Activated CD4-positive, alpha-beta T cell treated with anti-CD3 and anti-CD28 coated beads for 36 hours (primary cell): Measurements from ENCODE around the gene ACP7. TPM values are rescaled to one million over a fixed set of nuclear protein-coding genes. Genes with fewer than 3 reads are reported as not detected.
"Not testable (repeated sequence)": the region's sequence is repeated elsewhere in the genome, so short reads cannot be mapped to it uniquely, and the experiment has no call there.

Experiments used
- ATAC-seq: fragments of 200-7000 bp; cut with Tn5 transposase; one replicate; pipeline ENCODE4 v1.10.0; 2021; ENCODE audit warnings: mild to moderate bottlenecking, moderate library complexity
- CTCF ChIA-PET: fragments of 350-600 bp; sonication (Branson Sonifier 250); formaldehyde crosslinking; loops from one replicate; lab custom pipeline; 2021; ENCODE audit warnings: antibody characterized with exemption; lab: Charles Lee
- POLR2A ChIA-PET: fragments of 350-600 bp; sonication (Branson Sonifier 250); formaldehyde crosslinking; loops from one replicate; lab custom pipeline; 2021; ENCODE audit warnings: antibody characterized with exemption, inconsistent platforms; lab: Charles Lee
- DNase-seq: peaks from one replicate; pipeline ENCODE4 v3.0.0-alpha.2; 2020
- H3K27ac Mint-ChIP-seq: one replicate; pipeline ENCODE4 v1.8.0; 2021; ENCODE audit warnings: mixed read lengths
- H3K27me3 Mint-ChIP-seq: one replicate; pipeline ENCODE4 v1.8.0; 2021; ENCODE audit warnings: mixed read lengths
- H3K36me3 Mint-ChIP-seq: one replicate; pipeline ENCODE4 v1.8.0; 2021; ENCODE audit warnings: low read depth, mixed read lengths
- H3K4me1 Mint-ChIP-seq: one replicate; pipeline ENCODE4 v1.8.0; 2021; ENCODE audit warnings: mixed read lengths
- H3K4me3 Mint-ChIP-seq: one replicate; pipeline ENCODE4 v1.8.0; 2021; ENCODE audit warnings: mild to moderate bottlenecking, moderate library complexity, mixed read lengths
- H3K9me3 Mint-ChIP-seq: one replicate; pipeline ENCODE4 v1.8.0; 2021; ENCODE audit warnings: low read depth, mixed read lengths
- intact Hi-C, 2 experiments: fragments of 100-400 bp; cut with DNase I in 1 of 2; cut with micrococcal nuclease in 1 of 2; formaldehyde crosslinking; loops; one replicate each; pipeline versions ENCODE4 v1.14.2 to v1.15.1; 2022 to 2024; cut with DNase I, micrococcal nuclease
- total RNA-seq, 2 experiments: library from RNA; stranded (reverse); gene quantifications; one replicate each; pipeline ENCODE4 v1.2.3, GENCODE V29; 2021

ACP7 gene
- total RNA-seq, 2 experiments from 2014 or later = not detected

DNA sequence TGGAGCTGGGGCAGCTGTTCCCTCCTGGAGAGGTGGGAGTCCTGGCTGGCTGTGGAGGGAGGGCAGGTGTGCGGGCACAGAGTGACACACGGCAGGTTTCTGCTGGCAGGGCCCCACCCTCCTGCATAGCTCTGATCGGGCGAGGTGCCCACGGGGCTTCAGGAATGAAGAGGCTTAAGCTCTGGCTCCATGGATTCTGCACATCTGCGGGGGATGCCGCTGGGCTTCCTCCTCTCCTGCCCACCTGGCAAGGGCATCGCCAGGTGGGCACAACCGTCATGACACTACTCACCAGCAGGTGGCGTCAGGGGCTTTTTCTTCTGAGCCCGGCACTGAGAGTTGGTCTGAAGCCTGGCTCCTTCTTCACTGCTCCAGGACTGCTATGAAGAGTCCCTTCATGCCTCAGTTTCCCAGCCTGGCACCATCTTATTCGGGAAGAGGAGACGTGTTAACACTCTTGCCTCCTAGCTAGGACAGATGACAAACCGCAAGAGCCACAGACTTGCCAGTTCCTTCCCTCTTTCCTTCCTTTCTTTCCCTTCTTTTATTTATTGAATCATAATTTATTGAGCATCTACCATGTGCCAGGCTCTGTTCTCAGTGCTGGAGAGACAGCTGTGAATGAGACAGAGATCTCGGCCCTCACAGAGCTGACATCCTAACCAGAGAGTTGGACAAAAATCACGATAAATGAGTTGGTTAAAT, 26.2 kb downstream of the ACP7 start:
- CTCF ChIA-PET = interaction anchor here (0.5 to 2.0 kb wide), 14 partner anchors 12 to 563 kb away, joined by 3 to 8 read pairs (median 3); no protein-coding TSS in a partner anchor
- Mint-ChIP-seq H3K36me3 (no peaks in the 10 kb centered on the region), H3K27me3 (no peaks in the 10 kb centered on the region), H3K4me3 (no peak overlapping the region), H3K27ac (no peak overlapping the region), H3K4me1 (no peaks in the 10 kb centered on the region), H3K9me3 (no peaks in the 10 kb centered on the region)
- POLR2A ChIA-PET = no interaction called here
- DNase-seq (peak; percentile 85), ATAC-seq (peak; percentile 86)
- intact Hi-C loops = loop anchor here in 1 of 2 experiments (1.0 to 2.0 kb wide), 2 partner anchors 58 to 77 kb away; no protein-coding TSS in a partner anchor

DNA sequence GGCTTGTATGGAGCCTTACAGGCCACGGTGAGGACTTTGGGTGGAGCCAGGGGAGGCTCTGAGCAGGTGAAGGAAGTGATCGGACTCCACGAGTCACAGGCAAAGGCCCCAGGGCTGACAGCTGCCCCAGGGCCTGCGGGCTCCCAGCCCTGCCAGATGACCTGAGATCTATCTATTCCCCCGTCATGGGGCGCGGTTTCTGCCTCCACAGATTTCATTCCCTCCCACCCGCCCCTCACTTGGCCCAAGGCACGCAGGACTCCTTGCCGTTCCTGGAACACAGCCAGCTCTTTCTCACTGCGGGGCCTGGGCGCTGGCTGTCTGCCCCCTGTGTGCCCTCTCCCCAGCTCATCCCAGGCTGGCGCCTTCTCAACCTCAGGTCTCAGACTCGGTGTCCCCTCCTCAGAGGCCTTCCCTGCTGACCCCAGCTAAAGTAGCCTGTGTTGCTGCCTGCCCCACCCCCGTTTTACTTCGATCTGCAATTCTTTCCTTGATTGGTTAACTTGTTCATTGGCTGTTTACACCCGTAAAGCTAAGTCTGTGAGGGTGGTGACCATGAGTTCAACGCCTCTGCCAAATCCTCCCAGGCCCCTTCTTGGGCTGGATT, 27.5 kb downstream of the ACP7 start:
- ChIA-PET POLR2A (no interaction called here), CTCF (interaction anchor here (1.1 to 2.0 kb wide), 4 partner anchors 10 to 561 kb away, joined by 3 to 8 read pairs (median 5); no protein-coding TSS in a partner anchor)
- no peak overlapping the region for H3K4me3 Mint-ChIP-seq
- no peaks in the 10 kb centered on the region for H3K36me3 Mint-ChIP-seq
- H3K27ac Mint-ChIP-seq = no peak overlapping the region
- DNase-seq = no peak
- no peaks in the 10 kb centered on the region for H3K9me3 Mint-ChIP-seq
- no peaks in the 10 kb centered on the region for H3K4me1 Mint-ChIP-seq
- H3K27me3 Mint-ChIP-seq = no peaks in the 10 kb centered on the region
- intact Hi-C loops = loop anchor here in 1 of 2 experiments (2.0 kb wide), 1 partner anchor 59 kb away; no protein-coding TSS in a partner anchor
- ATAC-seq = no peak

DNA sequence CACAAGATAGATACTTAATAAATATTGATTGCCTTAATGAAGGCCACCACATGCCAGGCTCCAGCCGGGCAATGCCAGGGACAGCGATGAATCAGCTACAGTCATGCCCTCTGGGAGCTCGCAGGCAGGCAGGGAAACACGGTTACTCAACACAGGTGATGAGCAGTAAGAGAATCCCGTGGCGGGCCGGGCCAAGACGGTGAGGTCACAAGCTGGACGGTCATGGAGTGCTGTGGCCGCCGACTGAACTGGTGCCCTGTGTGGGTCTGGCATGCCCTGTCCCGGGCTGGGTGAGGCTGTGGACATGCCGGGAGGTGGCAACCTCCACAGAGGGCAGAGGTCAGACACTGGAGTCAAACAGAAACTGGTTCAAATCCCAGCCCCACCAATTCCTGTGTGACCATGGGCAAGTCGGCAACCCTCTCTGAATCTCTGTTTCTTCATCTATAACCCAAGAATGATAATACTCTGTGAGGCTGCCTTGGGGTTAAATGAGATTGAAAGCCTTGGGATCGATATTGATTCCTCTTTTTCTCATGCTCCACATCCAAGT, 28.2 kb downstream of the ACP7 start:
- no peak overlapping the region for H3K4me3 Mint-ChIP-seq
- DNase-seq = no peak
- intact Hi-C loops = no loop called here
- no peak for ATAC-seq
- no peak overlapping the region for H3K27ac Mint-ChIP-seq
- ChIA-PET POLR2A (no interaction called here), CTCF (interaction anchor here (0.6 to 0.7 kb wide), 2 partner anchors 10 to 126 kb away, joined by 3 to 4 read pairs; no protein-coding TSS in a partner anchor)
- no peaks in the 10 kb centered on the region for H3K36me3 Mint-ChIP-seq
- no peaks in the 10 kb centered on the region for H3K4me1 Mint-ChIP-seq
- H3K27me3 Mint-ChIP-seq = no peaks in the 10 kb centered on the region
- no peaks in the 10 kb centered on the region for H3K9me3 Mint-ChIP-seq

DNA sequence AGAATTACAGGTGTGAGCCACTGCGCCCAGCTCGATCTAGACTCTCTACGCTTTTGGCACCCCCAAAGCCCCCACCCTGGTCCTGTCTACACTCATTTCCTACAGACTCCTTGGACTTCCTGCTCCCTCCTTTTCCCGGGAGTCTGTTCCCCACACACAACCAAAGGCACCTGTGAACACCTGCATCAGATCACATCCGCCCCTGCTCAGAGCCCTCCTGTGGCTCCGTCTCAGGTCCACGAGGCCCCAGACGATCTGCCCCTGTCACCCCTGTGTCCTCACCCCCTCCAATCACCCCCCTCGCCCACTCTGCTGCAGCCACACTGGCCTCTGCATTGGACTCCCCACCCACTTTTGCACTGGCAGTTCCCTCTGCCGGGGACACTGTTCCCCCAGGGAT, 29.0 kb downstream of the ACP7 start:
- H3K4me3 Mint-ChIP-seq = no peak overlapping the region

DNA sequence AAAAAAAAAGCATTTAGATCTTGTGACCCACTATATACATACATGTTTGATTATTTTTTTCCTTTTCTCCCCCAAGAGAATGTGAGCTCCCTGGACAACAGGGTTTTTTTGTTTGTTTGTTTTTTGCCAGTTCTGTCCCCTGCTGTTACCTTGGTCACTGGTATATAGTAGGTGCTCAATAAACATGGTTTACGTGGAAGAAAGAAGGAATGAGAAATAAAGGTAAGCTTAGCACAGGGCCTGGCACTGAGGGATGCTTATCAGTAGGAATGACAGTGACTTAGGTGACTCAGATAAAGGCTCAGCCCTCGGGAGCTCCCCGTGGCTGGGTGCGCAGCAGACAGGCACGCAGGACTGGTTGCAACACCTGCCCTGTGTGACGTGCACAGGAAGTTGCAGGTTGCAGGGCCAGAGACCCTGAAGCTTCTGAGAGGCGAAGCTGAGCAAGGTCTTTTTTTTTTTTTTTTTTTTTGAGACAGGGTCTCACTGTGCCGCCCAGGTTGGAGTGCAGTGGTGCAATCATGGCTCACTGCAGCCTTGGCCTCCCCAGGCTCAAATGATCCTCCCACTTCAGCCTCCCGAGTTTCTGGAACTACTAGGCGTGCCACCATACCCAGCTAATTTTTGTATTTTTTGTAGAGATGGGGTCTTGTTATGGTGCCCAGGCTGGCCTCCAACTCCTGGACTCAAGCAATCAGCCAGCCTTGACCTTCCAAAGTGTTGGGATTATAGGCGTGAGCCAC, 31.1 kb downstream of the ACP7 start:
- POLR2A ChIA-PET = interaction anchor here (0.6 kb wide), 1 partner anchor 366 kb away, joined by 6 read pairs; the partner anchor contains the start of gene TIMM50

More for the DNA sequence above, 29.0 kb downstream of the ACP7 start:
- H3K4me1 Mint-ChIP-seq = no peaks in the 10 kb centered on the region
- no peaks in the 10 kb centered on the region for H3K9me3 Mint-ChIP-seq
- H3K36me3 Mint-ChIP-seq = no peaks in the 10 kb centered on the region
- POLR2A ChIA-PET = no interaction called here
- no peak for DNase-seq
- ATAC-seq = no peak
- intact Hi-C loops = no loop called here
- H3K27me3 Mint-ChIP-seq = no peaks in the 10 kb centered on the region
- H3K27ac Mint-ChIP-seq = no peak overlapping the region
- CTCF ChIA-PET = interaction anchor here (0.7 kb wide), 1 partner anchor 9 kb away, joined by 4 read pairs; no protein-coding TSS in a partner anchor

DNA sequence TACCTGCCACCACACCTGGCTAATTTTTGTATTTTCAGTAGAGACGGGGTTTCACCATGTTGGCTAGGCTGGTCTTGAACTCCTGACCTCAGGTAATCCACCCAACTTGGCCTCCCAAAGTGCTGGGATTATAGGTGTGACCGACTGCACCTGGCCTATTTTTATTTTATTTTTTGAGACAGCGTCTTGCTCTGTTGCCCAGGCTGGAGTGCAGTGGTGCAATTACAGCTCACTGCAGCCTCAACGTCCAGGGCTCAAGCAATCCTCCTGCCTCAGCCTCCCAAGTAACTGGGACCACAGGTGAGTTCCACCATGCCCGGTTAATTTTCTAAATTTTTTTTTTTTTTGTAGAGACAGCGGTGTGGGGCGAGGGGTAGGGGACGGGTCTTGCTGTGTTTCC, 32.9 kb downstream of the ACP7 start:
- H3K27ac Mint-ChIP-seq, POLR2A ChIA-PET, H3K9me3 Mint-ChIP-seq, H3K27me3 Mint-ChIP-seq, intact Hi-C loops, H3K36me3 Mint-ChIP-seq, H3K4me3 Mint-ChIP-seq, ATAC-seq, H3K4me1 Mint-ChIP-seq, DNase-seq: not testable (repeated sequence)
- CTCF ChIA-PET = interaction anchor here (0.9 kb wide), 1 partner anchor 211 kb away, joined by 3 read pairs; no protein-coding TSS in a partner anchor

More for the DNA sequence above, 31.1 kb downstream of the ACP7 start:
- Mint-ChIP-seq H3K4me1 (no peaks in the 10 kb centered on the region), H3K27ac (no peak overlapping the region), H3K9me3 (no peaks in the 10 kb centered on the region), H3K27me3 (no peaks in the 10 kb centered on the region), H3K36me3 (no peaks in the 10 kb centered on the region), H3K4me3 (no peak overlapping the region)
- no peak for ATAC-seq
- CTCF ChIA-PET = interaction anchor here (0.9 to 1.6 kb wide), 3 partner anchors 37 to 155 kb away, joined by 3 read pairs; no protein-coding TSS in a partner anchor
- no peak for DNase-seq
- intact Hi-C loops = no loop called here

DNA sequence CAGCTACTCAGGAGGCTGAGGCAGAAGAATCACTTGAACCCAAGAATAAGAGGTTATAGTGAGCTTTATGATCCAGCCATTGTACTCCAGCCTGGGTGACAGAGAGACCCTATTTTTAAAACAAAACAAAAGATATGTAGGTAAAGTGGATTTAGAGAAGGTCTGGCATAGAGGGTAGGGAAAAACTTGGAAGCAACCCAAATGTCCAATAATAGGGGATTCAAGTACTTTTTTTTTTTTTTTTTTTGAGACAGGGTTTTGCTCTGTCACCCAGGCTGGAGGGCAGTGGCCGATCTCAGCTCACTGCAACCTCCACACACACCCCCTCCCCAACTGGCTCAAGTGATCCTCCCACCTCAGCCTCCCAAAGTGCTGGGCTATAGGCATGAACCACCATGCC, 35.7 kb downstream of the ACP7 start:
- intact Hi-C loops = loop anchor here in 1 of 2 experiments (5.0 kb wide), 1 partner anchor 412 kb away; the partner anchor contains the start of gene EID2B
- no peak for ATAC-seq
- Mint-ChIP-seq H3K27me3 (no peaks in the 10 kb centered on the region), H3K27ac (no peak overlapping the region), H3K4me1 (peaks cover 5% of the 10 kb centered on the region), H3K9me3 (no peaks in the 10 kb centered on the region), H3K4me3 (no peak overlapping the region), H3K36me3 (no peaks in the 10 kb centered on the region)
- CTCF ChIA-PET = interaction anchor here (0.6 to 0.7 kb wide), 3 partner anchors 113 to 393 kb away, joined by 3 to 4 read pairs (median 3); no protein-coding TSS in a partner anchor
- POLR2A ChIA-PET = no interaction called here
- no peak for DNase-seq

DNA sequence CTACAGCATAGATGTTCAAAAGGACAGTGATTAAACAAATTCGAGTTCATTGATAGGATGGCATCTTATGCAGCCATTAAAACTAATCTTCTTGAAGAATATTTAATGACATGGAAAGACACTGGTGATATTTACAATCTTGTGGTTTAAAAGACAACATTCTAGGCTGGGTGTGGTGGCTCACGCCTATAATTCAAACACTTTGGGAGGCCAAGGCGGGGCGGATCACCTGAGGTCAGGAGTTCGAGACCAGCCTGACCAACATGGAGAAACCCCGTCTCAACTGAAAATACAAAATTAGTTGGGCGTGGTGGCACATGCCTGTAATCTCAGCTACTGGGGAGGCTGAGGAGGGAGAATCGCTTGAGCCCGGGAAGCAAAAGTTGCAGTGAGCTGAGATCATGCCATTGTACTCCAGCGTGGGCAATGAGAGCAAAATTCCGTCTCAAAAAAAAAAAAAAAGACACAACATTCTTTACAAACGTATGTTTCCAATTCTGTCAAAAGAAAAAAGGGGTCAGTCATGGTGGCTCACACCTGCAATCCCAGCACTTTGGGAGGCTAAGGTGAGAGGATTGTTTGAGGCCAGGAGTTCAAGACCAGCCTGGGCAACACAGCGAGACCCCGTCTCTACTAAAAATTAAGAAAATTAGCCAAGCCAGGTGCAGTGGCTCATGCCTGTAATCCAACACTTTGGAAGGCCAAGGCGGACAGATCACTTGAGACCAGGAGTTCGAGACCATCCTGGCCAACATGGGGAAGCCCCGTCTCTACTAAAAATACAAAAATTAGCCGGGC, 39.0 kb downstream of the ACP7 start:
- intact Hi-C loops = loop anchor here (1.0 to 5.0 kb wide), 4 partner anchors 64 to 418 kb away; partner anchors contain the start of genes EID2 (in 1 of the 2) and EID2B (in 1 of the 2)
- Mint-ChIP-seq H3K27ac (no peak overlapping the region), H3K36me3 (no peaks in the 10 kb centered on the region), H3K27me3 (no peaks in the 10 kb centered on the region), H3K9me3 (no peaks in the 10 kb centered on the region), H3K4me1 (peaks cover 18% of the 10 kb centered on the region), H3K4me3 (no peak overlapping the region)
- ATAC-seq (no peak), DNase-seq (no peak)
- ChIA-PET CTCF (interaction anchor here (0.8 to 1.7 kb wide), 9 partner anchors 10 to 304 kb away, joined by 3 to 9 read pairs (median 5); partner anchors contain the start of gene GMFG), POLR2A (no interaction called here)

DNA sequence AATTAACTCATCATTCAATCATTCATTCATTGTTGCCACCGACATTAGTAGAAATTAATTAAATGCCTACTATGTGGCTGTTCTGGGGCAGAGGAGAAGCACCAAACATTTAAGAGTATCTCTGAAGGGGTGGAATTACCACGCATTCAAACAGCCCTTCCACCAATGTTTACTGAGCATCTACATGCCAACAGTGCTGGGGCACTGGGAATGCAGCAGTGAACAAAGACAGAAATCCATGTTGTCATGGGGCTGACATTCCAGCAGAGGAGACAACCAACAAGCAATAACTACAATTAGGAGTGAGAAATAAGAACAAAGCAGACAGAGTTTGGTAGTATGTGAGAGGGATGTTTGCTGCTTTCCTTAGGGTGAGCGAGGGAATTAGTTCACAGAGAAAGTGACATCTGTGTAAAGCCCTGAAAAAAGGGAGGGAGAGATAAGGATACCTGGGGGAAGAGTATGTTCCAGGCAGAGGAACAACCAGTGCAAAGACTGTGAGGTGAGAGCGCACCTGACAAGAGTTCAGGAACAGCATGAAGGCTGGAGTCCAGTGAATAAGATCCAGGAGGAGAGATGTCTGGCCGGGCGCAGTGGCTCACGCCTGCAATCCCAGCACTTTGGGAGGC, 40.1 kb downstream of the ACP7 start:
- intact Hi-C loops = loop anchor here in 1 of 2 experiments (5.0 kb wide), 1 partner anchor 408 kb away; the partner anchor contains the start of gene EID2B
- DNase-seq (no peak), ATAC-seq (no peak)
- ChIA-PET CTCF (no interaction called here), POLR2A (no interaction called here)
- no peaks in the 10 kb centered on the region for H3K27me3 Mint-ChIP-seq
- H3K4me3 Mint-ChIP-seq = peak overlapping the region; percentile 82
- H3K9me3 Mint-ChIP-seq = no peaks in the 10 kb centered on the region
- H3K4me1 Mint-ChIP-seq = peaks cover 18% of the 10 kb centered on the region
- H3K36me3 Mint-ChIP-seq = no peaks in the 10 kb centered on the region
- peak overlapping the region; percentile 77 for H3K27ac Mint-ChIP-seq

DNA sequence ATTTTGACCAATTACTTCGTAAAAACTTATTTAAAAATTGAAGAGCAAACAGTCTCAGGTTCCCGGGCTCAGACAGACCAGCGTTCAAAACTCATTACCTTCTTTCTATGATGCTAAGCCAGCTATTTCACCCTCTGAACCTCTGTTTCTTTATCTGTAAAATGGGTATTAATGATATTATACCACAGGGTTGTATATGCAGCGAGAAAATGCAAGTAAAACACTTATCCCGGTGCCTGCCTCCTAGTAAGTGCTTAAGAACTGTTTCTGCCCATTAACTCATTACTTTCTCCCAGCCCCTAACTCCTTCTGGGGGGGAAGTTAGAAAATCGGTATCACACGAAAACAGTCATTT, 41.0 kb downstream of the ACP7 start:
- ChIA-PET POLR2A (no interaction called here), CTCF (interaction anchor here (1.1 kb wide), 1 partner anchor 61 kb away, joined by 4 read pairs; no protein-coding TSS in a partner anchor)
- H3K27ac Mint-ChIP-seq = peak overlapping the region; percentile 90
- no peaks in the 10 kb centered on the region for H3K9me3 Mint-ChIP-seq
- H3K36me3 Mint-ChIP-seq = no peaks in the 10 kb centered on the region
- peaks cover 21% of the 10 kb centered on the region for H3K4me1 Mint-ChIP-seq
- DNase-seq (no peak), ATAC-seq (no peak)
- intact Hi-C loops = loop anchor here in 1 of 2 experiments (1.0 to 5.0 kb wide), 7 partner anchors 195 to 355 kb away; partner anchors contain the start of genes GMFG, MED29, MRPS12 and PAF1
- H3K4me3 Mint-ChIP-seq = peak overlapping the region; percentile 82
- no peaks in the 10 kb centered on the region for H3K27me3 Mint-ChIP-seq
